Activated CD4-positive, alpha-beta T cell treated with anti-CD3 and anti-CD28 coated beads for 4 hours (primary cell): ENCODE data around the gene DAB2.

Source experiments
- DNase-seq, 2 donors: peaks; one replicate each; pipeline ENCODE4 v3.0.0-alpha.2; 2020

The DAB2 gene

GRCh38 chr5:39333104-39333503 is 91.7 kb downstream of the DAB2 start:
- no peak for DNase-seq

- no peak for DNase-seq
These were observed 92.9 kb downstream of the DAB2 start for GRCh38 chr5:39331861-39332381.

- no peak for DNase-seq
These were observed 96.0 kb downstream of the DAB2 start for GRCh38 chr5:39328731-39329130.

GRCh38 chr5:39323542-39323941 is 101.2 kb downstream of the DAB2 start:
- no peak for DNase-seq
